Vagina (tissue), 2 donors: ENCODE data around the gene BRIP1. TPM values are rescaled to one million over a fixed set of nuclear protein-coding genes. Genes with fewer than 3 reads are reported as not detected.

Source experiments
- DNase-seq, 2 donors: peaks; one replicate each; pipeline ENCODE4 v3.0.0-alpha.2; 2017; ENCODE audit errors: extremely low spot score in 2 of 2
- H3K27ac ChIP-seq: fragments of 200-600 bp; sonication (generic); one replicate; pipeline ENCODE4 v1.5.1; 2019
- H3K27me3 ChIP-seq: fragments of 200-600 bp; sonication (generic); one replicate; pipeline ENCODE4 v1.5.1; 2019
- H3K36me3 ChIP-seq, 2 donors: fragments of 200-600 bp; sonication (generic); one replicate each; pipeline ENCODE4 v1.5.1; 2017 to 2019
- H3K4me1 ChIP-seq: fragments of 200-600 bp; sonication (generic); one replicate; pipeline ENCODE4 v1.5.1; 2019
- H3K4me3 ChIP-seq, 2 donors: fragments of 200-600 bp; sonication (generic); 1 replicate in 1 of 2; 2 replicates in 1 of 2; pipeline ENCODE4 v1.5.1; 2016 to 2019
- H3K9me3 ChIP-seq: fragments of 200-600 bp; sonication (generic); one replicate; pipeline ENCODE4 v1.5.1; 2019
- POLR2A ChIP-seq, 2 donors: fragments of 450-650 bp; IDR thresholded peaks; one replicate each; pipeline ENCODE4 v1.6.1; 2017; ENCODE audit warnings: antibody characterized with exemption in 2 of 2, mild to moderate bottlenecking in 2 of 2, moderate library complexity in 2 of 2
- POLR2AphosphoS5 ChIP-seq, 2 donors: sonication (generic); formaldehyde crosslinking; IDR thresholded peaks; one replicate each; pipeline ENCODE4 v1.9.0; 2017; ENCODE audit warnings: antibody characterized with exemption in 2 of 2, mild to moderate bottlenecking in 2 of 2, low read depth in 1 of 2; ENCODE audit not compliant: insufficient read depth in 1 of 2
- intact Hi-C: fragments of 100-400 bp; cut with DNase I; formaldehyde crosslinking; loops from one replicate; pipeline ENCODE4 v1.15.1; 2023
- total RNA-seq: library from RNA; depleted of rRNA; stranded (reverse); fragments of >200 nt; gene quantifications from one replicate; pipeline ENCODE4 v1.2.3, GENCODE V29; 2016
- TF ChIP-seq, protein P1 (sequence below), 3 experiments: fragments of 450-650 bp in 2 of 3; fragments of 200-600 bp in 1 of 3; sonication (generic) in 1 of 3; IDR thresholded peaks; one replicate each; pipeline ENCODE4 v1.5.1; 2017 to 2019; ENCODE audit warnings: antibody characterized with exemption in 3 of 3, mild to moderate bottlenecking in 2 of 3, moderate library complexity in 2 of 3

The BRIP1 gene
- total RNA-seq, 1 donor from 2014 or later, result 0.98 TPM

DNA sequence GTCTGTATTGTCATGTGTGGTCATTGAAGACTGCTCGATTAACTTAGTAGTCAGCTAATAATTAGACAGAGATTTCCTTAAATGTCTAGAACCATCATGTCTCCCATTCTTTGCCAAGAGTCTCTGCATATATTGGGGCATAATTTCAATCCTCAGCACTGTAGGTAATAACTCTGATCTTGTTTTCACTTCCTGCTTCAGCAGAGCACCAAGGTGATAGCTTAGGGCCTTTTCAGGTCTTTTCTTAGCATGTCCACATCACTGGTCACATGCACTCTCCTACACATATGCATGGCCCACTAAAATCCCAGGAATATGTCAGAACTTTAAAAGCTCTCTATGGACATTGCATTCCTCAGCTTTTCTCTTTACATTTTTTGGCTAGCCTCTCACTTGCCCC is 162.0 kb downstream of the BRIP1 start:
- no peak for DNase-seq
- intact Hi-C loops, result no loop called here
- no peak for TF ChIP-seq POLR2AphosphoS5 (IDR thresholded peaks at IDR 0.05; ENCODE audit: insufficient read depth in 1 of 2, low read depth in 1 of 2)
- TF ChIP-seq, protein P1, sequence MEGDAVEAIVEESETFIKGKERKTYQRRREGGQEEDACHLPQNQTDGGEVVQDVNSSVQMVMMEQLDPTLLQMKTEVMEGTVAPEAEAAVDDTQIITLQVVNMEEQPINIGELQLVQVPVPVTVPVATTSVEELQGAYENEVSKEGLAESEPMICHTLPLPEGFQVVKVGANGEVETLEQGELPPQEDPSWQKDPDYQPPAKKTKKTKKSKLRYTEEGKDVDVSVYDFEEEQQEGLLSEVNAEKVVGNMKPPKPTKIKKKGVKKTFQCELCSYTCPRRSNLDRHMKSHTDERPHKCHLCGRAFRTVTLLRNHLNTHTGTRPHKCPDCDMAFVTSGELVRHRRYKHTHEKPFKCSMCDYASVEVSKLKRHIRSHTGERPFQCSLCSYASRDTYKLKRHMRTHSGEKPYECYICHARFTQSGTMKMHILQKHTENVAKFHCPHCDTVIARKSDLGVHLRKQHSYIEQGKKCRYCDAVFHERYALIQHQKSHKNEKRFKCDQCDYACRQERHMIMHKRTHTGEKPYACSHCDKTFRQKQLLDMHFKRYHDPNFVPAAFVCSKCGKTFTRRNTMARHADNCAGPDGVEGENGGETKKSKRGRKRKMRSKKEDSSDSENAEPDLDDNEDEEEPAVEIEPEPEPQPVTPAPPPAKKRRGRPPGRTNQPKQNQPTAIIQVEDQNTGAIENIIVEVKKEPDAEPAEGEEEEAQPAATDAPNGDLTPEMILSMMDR (IDR thresholded peaks at IDR 0.05), result no peak
- no peak for TF ChIP-seq POLR2A (IDR thresholded peaks at IDR 0.05)
- Histone ChIP-seq H3K36me3 (no peaks in the 10 kb centered on the region), H3K27me3 (no peaks in the 10 kb centered on the region), H3K9me3 (peaks cover 15% of the 10 kb centered on the region), H3K4me3 (no peak overlapping the region), H3K4me1 (no peaks in the 10 kb centered on the region), H3K27ac (no peak overlapping the region)

DNA sequence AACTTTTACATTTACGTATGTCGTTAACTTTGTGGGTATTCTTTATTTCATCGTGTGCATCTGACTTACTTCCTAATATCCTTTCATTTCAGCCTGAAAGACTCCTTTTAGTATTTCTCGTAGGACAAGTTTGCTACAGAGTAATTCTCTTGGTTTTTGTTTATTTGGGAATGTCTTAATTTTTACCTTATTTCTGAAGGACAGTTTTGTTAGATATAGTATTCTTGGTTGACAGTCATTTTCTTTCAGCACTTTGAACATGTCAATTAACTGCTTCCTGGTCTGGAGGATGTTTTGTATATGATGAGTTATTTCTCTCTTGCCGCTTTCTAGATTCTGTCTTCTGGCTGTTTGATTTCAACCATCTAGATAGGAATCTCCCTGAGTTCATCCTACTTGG is 163.1 kb downstream of the BRIP1 start:
- Histone ChIP-seq H3K27me3 (no peaks in the 10 kb centered on the region), H3K9me3 (peaks cover 15% of the 10 kb centered on the region), H3K4me1 (no peaks in the 10 kb centered on the region), H3K36me3 (no peaks in the 10 kb centered on the region), H3K4me3 (no peak overlapping the region), H3K27ac (no peak overlapping the region)
- intact Hi-C loops, result no loop called here
- no peak for DNase-seq
- no peak for TF ChIP-seq POLR2A (IDR thresholded peaks at IDR 0.05)
- no peak for TF ChIP-seq POLR2AphosphoS5 (IDR thresholded peaks at IDR 0.05; ENCODE audit: insufficient read depth in 1 of 2, low read depth in 1 of 2)
- TF ChIP-seq, protein P1 (IDR thresholded peaks at IDR 0.05), result no peak

DNA sequence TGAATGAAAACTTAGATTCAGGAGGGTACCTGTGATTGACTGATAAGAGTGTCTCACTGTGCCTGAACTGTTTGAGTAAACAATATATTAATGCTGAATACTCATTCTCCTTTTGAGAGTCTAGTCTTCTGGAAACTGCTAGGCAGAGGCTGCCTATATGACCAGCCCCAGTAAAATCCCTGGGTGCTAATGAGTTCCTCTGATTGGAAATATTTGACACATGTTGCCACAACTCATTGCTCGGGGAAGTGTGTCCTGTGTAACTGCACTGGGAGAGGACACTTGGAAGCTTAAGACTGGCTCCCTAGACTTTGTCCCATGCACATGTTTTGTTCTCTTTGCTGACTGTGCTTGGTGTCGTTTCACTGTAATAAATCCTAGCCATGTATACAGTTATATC is 163.6 kb downstream of the BRIP1 start:
- Histone ChIP-seq H3K27me3 (no peaks in the 10 kb centered on the region), H3K9me3 (peaks cover 15% of the 10 kb centered on the region), H3K27ac (no peak overlapping the region), H3K4me3 (no peak overlapping the region), H3K36me3 (no peaks in the 10 kb centered on the region), H3K4me1 (no peaks in the 10 kb centered on the region)
- intact Hi-C loops, result no loop called here
- no peak for DNase-seq
- TF ChIP-seq POLR2A (IDR thresholded peaks at IDR 0.05), result no peak
- TF ChIP-seq, protein P1 (IDR thresholded peaks at IDR 0.05), result no peak
- TF ChIP-seq POLR2AphosphoS5 (IDR thresholded peaks at IDR 0.05; ENCODE audit: insufficient read depth in 1 of 2, low read depth in 1 of 2), result no peak

DNA sequence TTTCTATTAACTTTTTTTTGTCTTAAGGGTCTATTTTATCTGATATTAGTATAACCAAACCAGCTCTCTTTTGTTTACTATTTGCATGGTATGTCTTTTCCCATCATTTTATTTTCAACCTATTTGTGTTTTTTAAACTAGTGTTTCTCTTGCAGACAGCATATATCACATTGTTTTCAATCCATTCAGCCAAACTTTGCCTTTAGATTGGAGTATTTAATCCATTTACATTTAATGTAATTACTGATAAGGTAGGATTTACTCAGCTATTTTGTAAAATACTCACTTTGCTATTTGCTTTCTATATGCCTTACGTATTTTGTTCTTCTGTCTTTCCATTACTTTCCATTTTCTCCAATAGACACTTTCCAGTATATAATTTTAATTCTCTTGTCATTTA is 164.3 kb downstream of the BRIP1 start:
- H3K4me1 ChIP-seq, result no peaks in the 10 kb centered on the region

DNA sequence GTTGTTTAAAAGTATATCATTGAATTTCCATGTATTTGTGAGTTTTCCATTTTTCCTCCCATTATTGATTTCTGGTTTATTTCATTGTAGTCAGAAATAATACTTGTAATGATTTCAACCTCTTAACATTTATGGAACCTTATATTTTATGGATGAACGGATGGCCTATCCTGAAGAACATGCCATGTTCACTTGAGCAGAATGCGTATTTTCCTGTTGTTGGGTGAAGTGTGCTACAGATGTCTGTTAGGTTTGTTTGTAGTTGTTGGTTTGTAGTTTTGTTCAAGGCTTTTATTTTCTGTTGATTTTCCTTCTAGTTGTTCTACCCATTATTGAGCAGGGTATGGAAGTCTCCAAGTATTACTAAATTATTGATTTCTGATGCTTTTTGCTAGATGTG is 165.1 kb downstream of the BRIP1 start:
- DNase-seq, result no peak
- intact Hi-C loops, result no loop called here
- Histone ChIP-seq H3K4me3 (no peak overlapping the region), H3K36me3 (no peaks in the 10 kb centered on the region), H3K27me3 (no peaks in the 10 kb centered on the region), H3K4me1 (no peaks in the 10 kb centered on the region), H3K27ac (no peak overlapping the region), H3K9me3 (peaks cover 15% of the 10 kb centered on the region)
- no peak for TF ChIP-seq POLR2AphosphoS5 (IDR thresholded peaks at IDR 0.05; ENCODE audit: insufficient read depth in 1 of 2, low read depth in 1 of 2)
- TF ChIP-seq, protein P1 (IDR thresholded peaks at IDR 0.05), result no peak

More for the DNA sequence above, 164.3 kb downstream of the BRIP1 start:
- Histone ChIP-seq H3K27me3 (no peaks in the 10 kb centered on the region), H3K27ac (no peak overlapping the region), H3K9me3 (peaks cover 15% of the 10 kb centered on the region), H3K36me3 (no peaks in the 10 kb centered on the region), H3K4me3 (no peak overlapping the region)
- DNase-seq, result no peak
- no peak for TF ChIP-seq POLR2A (IDR thresholded peaks at IDR 0.05)
- TF ChIP-seq, protein P1 (IDR thresholded peaks at IDR 0.05), result no peak
- TF ChIP-seq POLR2AphosphoS5 (IDR thresholded peaks at IDR 0.05; ENCODE audit: insufficient read depth in 1 of 2, low read depth in 1 of 2), result no peak
- intact Hi-C loops, result no loop called here
